GM21528 (cell line): Measurements from ENCODE around the gene MYL12B.
A peak's percentile ranks its signal among the peaks of the same experiment; 100 is the strongest.

Experiments used
- ATAC-seq: cut with Tn5 transposase; IDR thresholded peaks from one replicate; pipeline ENCODE4 v1.9.1; 2021; ENCODE audit warnings: mild to moderate bottlenecking, moderate library complexity; ENCODE audit not compliant: unreplicated experiment, low FRiP score

MYL12B gene

GRCh38 chr18:3234457-3234856 lies 27.5 kb upstream of the MYL12B start:
- no peak for ATAC-seq

- ATAC-seq: no peak
These were observed 26.1 kb upstream of the MYL12B start for GRCh38 chr18:3235846-3236245.

GRCh38 chr18:3236470-3236869 lies 25.5 kb upstream of the MYL12B start:
- no peak for ATAC-seq

- no peak for ATAC-seq
These were observed 23.2 kb upstream of the MYL12B start for GRCh38 chr18:3238742-3239141.

- ATAC-seq: no peak
These were observed 16.8 kb upstream of the MYL12B start for GRCh38 chr18:3245185-3245564.

GRCh38 chr18:3245853-3246634 lies 15.9 kb upstream of the MYL12B start:
- ATAC-seq: peak; percentile 53

- no peak for ATAC-seq
These were observed 15.2 kb upstream of the MYL12B start for GRCh38 chr18:3246635-3247239.

- ATAC-seq: peak; percentile 84
These were observed 14.5 kb upstream of the MYL12B start, which contains the start of gene MYL12A for GRCh38 chr18:3247240-3248061. TSS of gene MYL12A (plus strand) at chr18:3247801. CDS start at chr18:3253248, 5,447 bp downstream.

- ATAC-seq: no peak
These were observed 13.8 kb upstream of the MYL12B start for GRCh38 chr18:3248062-3248657.

GRCh38 chr18:3248658-3249359 lies 13.1 kb upstream of the MYL12B start:
- ATAC-seq: no peak

- ATAC-seq: no peak
These were observed 11.5 kb upstream of the MYL12B start for GRCh38 chr18:3250237-3251107.

- ATAC-seq: no peak
These were observed 10.5 kb upstream of the MYL12B start for GRCh38 chr18:3251249-3251962.

- ATAC-seq: no peak
These were observed 10.0 kb upstream of the MYL12B start for GRCh38 chr18:3251963-3252277.

GRCh38 chr18:3252843-3253242 lies 9.1 kb upstream of the MYL12B start:
- ATAC-seq: no peak

- no peak for ATAC-seq
These were observed 7.2 kb upstream of the MYL12B start for GRCh38 chr18:3254725-3255124.

GRCh38 chr18:3255611-3256165 lies 6.2 kb upstream of the MYL12B start:
- no peak for ATAC-seq

- ATAC-seq: no peak
These were observed 5.0 kb upstream of the MYL12B start for GRCh38 chr18:3256693-3257626.
